Measurements from ENCODE around the gene CLMN. TPM values are rescaled to one million over a fixed set of nuclear protein-coding genes. Genes with fewer than 3 reads are reported as not detected.

CLMN gene
- total and polyA plus RNA-seq, 2 of the 13 experiments (the other 11 are each of a cell fraction or from before 2014, with no cell fraction given): 15.1 to 16.7 TPM

GRCh38 chr14:95216008-95216407, 103.7 kb downstream of the CLMN start:
- H3K9me3 ChIP-seq (ENCODE audit: low read length): no peaks in the 10 kb centered on the region
- CTCF ChIA-PET (ENCODE audit: low intra/inter-chr PET ratio, low total read pairs): no interaction called here
- in situ Hi-C loops (cut with HindIII; ENCODE audit: extremely low pct_ligation_motif_present, low pct_unique_long_range_greater_than_20kb) (no loop called here), intact Hi-C loops (cut with micrococcal nuclease; ENCODE audit: unreplicated experiment) (no loop called here)
- H3K4me1 ChIP-seq (ENCODE audit: insufficient read depth, low read length): peaks cover 20% of the 10 kb centered on the region
- POLR2A ChIA-PET: no interaction called here
- 0 out of 5 replicates have a peak, but pooled peaks cover 0 to 8% of the 10 kb centered on the region in 2 experiments for H3K36me3 ChIP-seq (replicated peaks in 1 of 2; ENCODE audit: control insufficient read depth in 1 of 2, insufficient read depth in 2 of 2, low read length in 2 of 2)
- H3K79me2 ChIP-seq (ENCODE audit: insufficient read depth, low read length): no peaks in the 10 kb centered on the region
- H4K20me1 ChIP-seq (ENCODE audit: insufficient read depth, low read length): no peaks in the 10 kb centered on the region
- FAIRE-seq: no peak
- DNase-seq (ENCODE audit: low spot score): no peak
- H3K27me3 ChIP-seq (ENCODE audit: control insufficient read depth in 1 of 2, insufficient read depth in 2 of 2, low read length in 2 of 2): no peaks in the 10 kb centered on the region
- WGBS (ENCODE audit: low lambda C conversion rate): 92% methylated on average over 8 of the region's 8 CpGs
- TF ChIP-seq MBNL3 (CRISPR knock-in tag; conservative IDR thresholded peaks at IDR 0.05) (no peak), KDM6A (CRISPR knock-in tag; IDR thresholded peaks at IDR 0.05; ENCODE audit: low read depth) (no peak)
- no peak for ATAC-seq
- no peak overlapping the region for H3K4me3 ChIP-seq (replicated peaks in 1 of 3; ENCODE audit: insufficient read depth in 1 of 3, low read depth in 2 of 3, low read length in 3 of 3)
- H3K4me2 ChIP-seq (ENCODE audit: low read depth, low read length): no peak overlapping the region
- H3K9ac ChIP-seq (ENCODE audit: insufficient read depth, low read depth, low read length): no peak overlapping the region
- H3K27ac ChIP-seq (ENCODE audit: extremely low read length, insufficient read depth, low read length): no peak overlapping the region
- no TSS peak for BruUV-seq (replicated peaks)
- no peak overlapping the region for H2AFZ ChIP-seq (ENCODE audit: low read length)

DNA sequence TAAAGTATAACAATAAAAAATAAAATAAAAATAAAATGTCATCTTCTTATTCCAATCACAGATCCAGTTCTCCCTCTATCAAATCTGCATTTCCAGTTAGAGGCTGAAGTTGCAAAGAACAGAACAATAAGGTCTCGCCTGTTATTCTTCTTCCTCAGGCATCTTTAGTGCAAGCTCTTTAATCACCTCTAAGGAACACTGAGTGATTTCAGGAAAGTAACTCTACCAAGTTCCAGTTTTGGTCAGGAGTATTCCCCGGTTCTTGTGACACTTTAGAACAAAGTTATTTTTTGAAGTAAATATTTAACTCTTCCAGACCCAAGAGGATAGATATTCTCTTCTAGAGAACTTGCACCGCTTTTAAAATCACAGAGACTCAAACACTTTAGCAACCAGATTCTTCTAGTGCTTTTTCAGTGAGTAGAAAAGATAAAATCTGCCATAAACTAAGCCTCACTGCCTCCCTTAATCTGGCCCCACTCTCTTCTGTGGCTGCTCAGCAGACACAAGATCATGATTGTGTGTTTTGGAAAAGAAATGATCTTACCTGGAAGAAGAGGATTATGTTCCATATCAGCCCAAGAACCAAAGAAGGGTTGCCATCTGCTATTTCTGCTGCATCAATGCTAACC, 104.5 kb downstream of the CLMN start:
- in situ Hi-C loops (cut with HindIII; ENCODE audit: extremely low pct_ligation_motif_present, low pct_unique_long_range_greater_than_20kb): no loop called here
- no TSS peak for BruUV-seq (replicated peaks)

More for the DNA sequence above, 104.5 kb downstream of the CLMN start:
- CTCF ChIA-PET (ENCODE audit: low intra/inter-chr PET ratio, low total read pairs): no interaction called here
- FAIRE-seq: no peak
- Histone ChIP-seq H3K27ac (ENCODE audit: extremely low read length, insufficient read depth, low read length) (no peak overlapping the region), H3K4me3 (replicated peaks in 1 of 3; ENCODE audit: insufficient read depth in 1 of 3, low read depth in 2 of 3, low read length in 3 of 3) (no peak overlapping the region), H3K79me2 (ENCODE audit: insufficient read depth, low read length) (no peaks in the 10 kb centered on the region), H3K36me3 (replicated peaks in 1 of 2; ENCODE audit: control insufficient read depth in 1 of 2, insufficient read depth in 2 of 2, low read length in 2 of 2) (0 out of 5 replicates have a peak, but pooled peaks cover 0 to 8% of the 10 kb centered on the region in 2 experiments), H3K9ac (ENCODE audit: insufficient read depth, low read depth, low read length) (no peak overlapping the region), H3K27me3 (ENCODE audit: control insufficient read depth in 1 of 2, insufficient read depth in 2 of 2, low read length in 2 of 2) (no peaks in the 10 kb centered on the region), H4K20me1 (ENCODE audit: insufficient read depth, low read length) (no peaks in the 10 kb centered on the region), H3K9me3 (ENCODE audit: low read length) (no peaks in the 10 kb centered on the region), H3K4me2 (ENCODE audit: low read depth, low read length) (no peak overlapping the region), H2AFZ (ENCODE audit: low read length) (no peak overlapping the region), H3K4me1 (ENCODE audit: insufficient read depth, low read length) (peaks cover 25% of the 10 kb centered on the region)
- POLR2A ChIA-PET: no interaction called here
- TF ChIP-seq ZNF503 (CRISPR knock-in tag; IDR thresholded peaks at IDR 0.05): no peak
- no peak for TF ChIP-seq ZNF160 (CRISPR knock-in tag; IDR thresholded peaks at IDR 0.05)
- no peak for TF ChIP-seq MXD1 (CRISPR knock-in tag; IDR thresholded peaks at IDR 0.05)
- no peak for TF ChIP-seq RELA (CRISPR knock-in tag; IDR thresholded peaks at IDR 0.05)
- no peak for TF ChIP-seq HOXA7 (CRISPR knock-in tag; IDR thresholded peaks at IDR 0.05)
- ATAC-seq: no peak
- 85% methylated on average over 3 of the region's 3 CpGs for WGBS (ENCODE audit: low lambda C conversion rate)
- intact Hi-C loops (cut with micrococcal nuclease; ENCODE audit: unreplicated experiment): no loop called here
- no peak for DNase-seq (ENCODE audit: low spot score)

Measured in HepG2 (cell line).